GM21529 (cell line): ENCODE data around the gene VASH1.

Experiments used
- ATAC-seq: cut with Tn5 transposase; IDR thresholded peaks from one replicate; pipeline ENCODE4 v1.9.1; 2021; ENCODE audit not compliant: unreplicated experiment

Gene VASH1

GRCh38 chr14:76827696-76828296, 66.5 kb downstream of the VASH1 start:
- no peak for ATAC-seq

GRCh38 chr14:76828339-76829012, 67.2 kb downstream of the VASH1 start:
- no peak for ATAC-seq

- no peak for ATAC-seq
These were observed 67.7 kb downstream of the VASH1 start for GRCh38 chr14:76829013-76829365.

GRCh38 chr14:76829650-76830421, 68.6 kb downstream of the VASH1 start:
- ATAC-seq: no peak

- no peak for ATAC-seq
These were observed 69.3 kb downstream of the VASH1 start for GRCh38 chr14:76830556-76830955.

GRCh38 chr14:76832503-76832988, 71.3 kb downstream of the VASH1 start:
- ATAC-seq: no peak
